GM06990 (cell line): ENCODE data around the gene MCTP1.
"Not testable (repeated sequence)": the region's sequence is repeated elsewhere in the genome, so short reads cannot be mapped to it uniquely, and the experiment has no call there.

Experiments used
- DNase-seq: peaks from one replicate; pipeline ENCODE4 v3.0.0-alpha.2; 2011; ENCODE audit not compliant: insufficient read length; ENCODE audit errors: extremely low read depth
- H3K27me3 ChIP-seq: replicated peaks from 2 replicates; pipeline ENCODE4 v1.6.0; 2011; ENCODE audit warnings: low read length; ENCODE audit not compliant: control insufficient read depth, insufficient read depth
- H3K36me3 ChIP-seq: 2 replicates; pipeline ENCODE4 v1.5.1; 2011; ENCODE audit warnings: low read length; ENCODE audit not compliant: control insufficient read depth, insufficient read depth
- H3K4me3 ChIP-seq: replicated peaks from 2 replicates; pipeline ENCODE4 v1.5.1; 2011; ENCODE audit warnings: low read depth, mild to moderate bottlenecking, control low read depth, low read length
- CTCF ChIP-seq: IDR thresholded peaks from 2 replicates; pipeline ENCODE4 v1.5.1; 2011; ENCODE audit warnings: low read length, control low read depth, mild to moderate bottlenecking, inconsistent platforms; ENCODE audit not compliant: insufficient read depth, poor library complexity, severe bottlenecking

The MCTP1 gene

GRCh38 chr5:95217351-95217750 is 67.5 kb downstream of the MCTP1 start:
- DNase-seq, result no peak
- no peaks in the 10 kb centered on the region; the same call in 1 of the 2 replicates for H3K27me3 ChIP-seq
- TF ChIP-seq CTCF, result no peak
- no peak overlapping the region for H3K4me3 ChIP-seq
- H3K36me3 ChIP-seq, result no peaks in the 10 kb centered on the region

- H3K36me3 ChIP-seq, result no peaks in the 10 kb centered on the region
- no peak overlapping the region for H3K4me3 ChIP-seq
- DNase-seq, result no peak
- no peak for TF ChIP-seq CTCF
- no peaks in the 10 kb centered on the region; the same call in 1 of the 2 replicates for H3K27me3 ChIP-seq
Measured at GRCh38 chr5:95216136-95216955, 68.5 kb downstream of the MCTP1 start.

- H3K4me3 ChIP-seq, H3K36me3 ChIP-seq: not testable (repeated sequence)
Measured at GRCh38 chr5:95207811-95208210, 77.1 kb downstream of the MCTP1 start.

GRCh38 chr5:95194856-95195255 is 90.0 kb downstream of the MCTP1 start:
- H3K36me3 ChIP-seq, result no peaks in the 10 kb centered on the region
- DNase-seq, result no peak
- no peak overlapping the region for H3K4me3 ChIP-seq
- TF ChIP-seq CTCF, result no peak
- no peaks in the 10 kb centered on the region; the same call in 1 of the 2 replicates for H3K27me3 ChIP-seq

More at GRCh38 chr5:95207811-95208210, 77.1 kb downstream of the MCTP1 start:
- not testable (repeated sequence) for H3K27me3 ChIP-seq, DNase-seq

- Histone ChIP-seq H3K4me3 (no peak overlapping the region), H3K27me3 (no peaks in the 10 kb centered on the region; the same call in 1 of the 2 replicates), H3K36me3 (no peaks in the 10 kb centered on the region)
- no peak for DNase-seq
- TF ChIP-seq CTCF, result no peak
Measured at GRCh38 chr5:95191330-95191729, 93.6 kb downstream of the MCTP1 start.

GRCh38 chr5:95184924-95185323 is 100.0 kb downstream of the MCTP1 start:
- no peak for DNase-seq
- no peak for TF ChIP-seq CTCF
- Histone ChIP-seq H3K27me3 (no peaks in the 10 kb centered on the region; the same call in 1 of the 2 replicates), H3K4me3 (no peak overlapping the region), H3K36me3 (no peaks in the 10 kb centered on the region)
